GM19467 (cell line): Measurements from ENCODE around the gene CDH2.

Experiments used
- ATAC-seq: cut with Tn5 transposase; IDR thresholded peaks from one replicate; pipeline ENCODE4 v1.9.1; 2021; ENCODE audit warnings: mild to moderate bottlenecking, moderate library complexity; ENCODE audit not compliant: unreplicated experiment

CDH2 gene

DNA sequence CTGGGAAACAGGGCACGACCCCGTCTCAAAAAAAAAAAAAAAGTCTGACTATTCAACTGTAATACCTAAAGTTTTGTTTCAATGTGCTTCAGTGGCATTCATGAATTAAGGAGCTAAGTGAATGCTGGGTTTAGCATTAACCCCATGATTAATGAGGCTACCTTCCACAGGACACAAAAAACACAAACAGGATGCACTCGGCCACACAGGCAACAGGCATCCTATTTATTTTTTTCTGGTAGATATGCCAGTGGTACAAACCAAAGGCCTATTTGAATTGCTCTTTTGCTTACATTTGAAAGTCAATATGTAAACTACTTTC lies 48.3 kb downstream of the CDH2 start:
- no peak for ATAC-seq

- no peak for ATAC-seq
Observed at GRCh38 chr18:28127763-28128658, 48.9 kb downstream of the CDH2 start.

DNA sequence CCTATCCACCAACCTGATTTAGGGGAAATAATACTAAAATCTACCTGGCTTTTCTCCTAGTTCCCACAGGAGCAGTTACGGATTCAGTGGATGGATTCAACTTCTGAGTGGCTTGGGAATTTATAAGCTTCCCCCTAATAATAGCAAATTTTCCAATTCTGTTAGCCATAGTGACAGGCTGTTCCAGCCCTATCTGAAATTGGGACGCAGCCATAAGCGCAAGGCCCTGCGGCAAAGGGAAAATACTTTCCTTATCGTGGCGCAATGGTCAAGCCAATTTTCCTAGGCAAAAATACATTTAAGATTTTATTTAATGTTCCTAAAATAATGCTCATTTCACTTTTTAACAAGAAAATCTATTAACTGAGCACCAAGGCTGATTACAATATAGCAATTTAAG lies 49.7 kb downstream of the CDH2 start:
- ATAC-seq: no peak

GRCh38 chr18:28126768-28127167 lies 50.2 kb downstream of the CDH2 start:
- no peak for ATAC-seq

DNA sequence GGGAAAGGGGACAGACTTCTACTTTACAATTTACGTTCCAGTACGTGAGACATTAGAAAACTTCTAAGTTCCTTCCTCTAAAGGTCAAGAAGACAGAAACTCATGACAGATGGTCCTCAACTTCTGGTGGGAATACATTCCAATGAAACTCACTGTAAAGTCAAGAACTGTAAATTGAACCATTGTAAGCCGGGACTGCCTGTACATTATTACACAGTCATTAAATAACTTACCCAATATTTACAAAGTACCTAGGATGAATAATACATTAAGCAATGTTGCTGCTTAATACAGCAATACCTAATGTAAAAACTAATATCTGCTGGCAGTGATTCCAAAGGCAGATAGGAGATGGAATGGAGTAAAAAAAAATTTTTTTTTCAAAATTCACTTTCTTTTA lies 51.9 kb downstream of the CDH2 start:
- no peak for ATAC-seq

DNA sequence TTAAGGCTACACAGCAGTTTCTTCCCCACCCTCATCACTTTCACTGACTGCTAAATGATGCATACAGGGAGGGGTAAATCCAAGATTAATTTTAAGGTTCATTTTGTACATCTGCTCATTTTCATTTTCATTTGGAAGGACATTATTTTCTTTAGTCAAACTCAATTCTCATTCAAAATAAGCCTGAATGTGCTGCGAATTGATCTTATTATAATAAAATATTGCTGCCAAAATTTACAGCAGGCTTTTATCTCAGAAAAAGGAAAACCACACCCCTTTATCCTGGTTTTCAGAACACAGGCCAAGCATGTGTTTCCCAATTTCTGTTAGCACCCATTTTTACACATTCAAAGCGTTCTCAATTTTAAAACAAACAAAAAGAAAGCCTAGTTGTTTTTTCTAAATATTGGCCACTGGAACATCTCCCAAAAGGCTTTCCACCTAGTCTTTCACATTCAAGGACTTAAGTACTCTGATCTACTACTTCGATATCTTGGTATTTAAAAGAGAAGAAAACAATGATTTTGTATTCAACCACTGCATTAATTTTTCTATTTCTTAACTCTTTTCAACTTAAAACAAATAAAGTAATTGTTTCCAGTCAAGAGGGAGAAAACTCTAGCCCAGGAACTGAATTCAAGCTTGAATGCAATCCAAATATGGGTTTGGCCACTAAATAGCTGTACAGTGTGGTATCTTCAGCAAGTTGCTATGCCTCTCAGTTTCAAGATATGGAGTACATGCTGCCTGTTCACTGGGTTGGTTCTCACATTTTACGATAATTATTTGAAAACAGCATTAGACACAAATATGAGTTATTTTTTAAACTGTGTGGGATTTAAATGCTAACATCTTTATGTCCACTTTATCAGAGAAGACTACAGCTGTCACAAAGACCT lies 52.5 kb downstream of the CDH2 start:
- ATAC-seq: no peak

DNA sequence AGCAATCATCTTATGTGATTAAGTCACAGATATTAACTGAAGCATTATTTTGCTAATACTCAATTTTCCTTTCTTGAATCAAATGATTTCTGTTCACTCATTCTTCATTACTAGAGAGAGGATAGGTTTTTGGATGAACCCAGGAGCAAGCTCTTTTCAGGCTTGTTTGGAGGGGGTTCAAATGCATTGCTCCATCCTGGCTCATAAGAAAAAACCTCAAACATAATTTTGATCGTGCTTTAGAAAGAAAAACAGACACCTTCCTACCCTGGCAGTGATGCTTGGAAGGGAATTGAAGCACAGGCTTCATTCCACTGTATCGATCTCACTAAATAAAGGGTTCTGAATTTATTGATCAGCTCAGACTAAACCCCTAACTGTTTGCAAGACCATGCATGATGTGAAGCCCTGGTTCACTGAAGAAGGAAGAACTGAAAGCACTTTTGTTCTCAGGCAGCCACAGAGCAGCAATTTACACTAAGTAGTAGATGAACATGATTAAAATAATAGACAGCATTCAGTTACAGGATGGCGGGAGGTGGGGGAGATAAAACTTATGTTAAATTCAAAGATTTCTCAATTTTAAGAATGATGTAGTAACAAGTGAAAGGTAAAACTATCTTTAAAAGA lies 53.4 kb downstream of the CDH2 start:
- ATAC-seq: no peak

DNA sequence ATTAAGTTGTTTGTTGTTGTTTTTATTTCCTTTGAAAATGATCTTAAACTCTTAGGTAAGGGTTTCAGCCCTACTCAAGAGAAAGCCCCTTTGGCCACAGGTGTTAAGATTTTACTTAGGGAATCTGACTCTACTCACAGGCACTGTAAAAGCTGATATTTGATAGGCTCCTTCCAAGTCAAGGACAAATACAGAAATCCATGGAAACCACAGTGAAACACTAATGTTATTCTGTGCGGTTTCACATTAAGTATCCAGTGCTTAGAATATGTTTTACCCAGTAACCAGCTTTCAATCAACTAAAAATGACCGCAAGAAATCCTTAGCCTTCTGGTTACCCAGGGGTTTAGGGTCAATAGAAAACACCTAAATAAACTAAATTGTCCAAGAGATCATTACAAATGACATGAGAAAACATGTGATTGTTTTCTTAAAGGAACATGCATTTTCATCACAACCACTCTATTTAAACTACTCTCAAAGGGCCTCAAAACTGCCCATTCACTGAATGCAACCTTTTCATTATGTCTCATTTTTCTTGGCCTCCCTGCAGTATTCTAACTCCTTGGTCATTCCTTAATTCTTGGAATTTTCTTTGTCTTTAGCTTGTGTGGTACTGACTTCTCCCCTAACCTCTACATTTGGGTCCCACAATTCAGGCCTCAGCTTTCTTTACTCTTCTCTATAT lies 56.0 kb downstream of the CDH2 start:
- no peak for ATAC-seq

DNA sequence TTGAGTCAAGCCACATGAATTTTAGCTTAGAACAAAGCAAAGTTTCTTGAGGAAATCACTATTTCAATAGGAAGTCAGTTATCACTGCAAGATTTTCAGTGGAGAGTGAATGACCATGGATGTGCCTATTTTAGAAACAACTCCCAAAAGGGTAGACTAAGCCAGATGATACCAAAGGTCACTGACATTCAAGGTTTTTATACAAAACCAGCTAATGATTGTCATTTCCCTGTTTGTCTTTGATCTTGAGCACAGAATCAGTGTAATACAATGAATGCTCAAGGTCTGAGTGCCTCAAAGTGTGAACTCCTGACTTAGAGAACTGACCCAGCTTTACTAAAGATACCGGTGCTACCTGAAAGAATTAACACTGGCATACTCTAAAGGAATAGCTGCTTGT lies 60.5 kb downstream of the CDH2 start:
- ATAC-seq: no peak

GRCh38 chr18:28115149-28115550 lies 61.8 kb downstream of the CDH2 start:
- ATAC-seq: no peak

DNA sequence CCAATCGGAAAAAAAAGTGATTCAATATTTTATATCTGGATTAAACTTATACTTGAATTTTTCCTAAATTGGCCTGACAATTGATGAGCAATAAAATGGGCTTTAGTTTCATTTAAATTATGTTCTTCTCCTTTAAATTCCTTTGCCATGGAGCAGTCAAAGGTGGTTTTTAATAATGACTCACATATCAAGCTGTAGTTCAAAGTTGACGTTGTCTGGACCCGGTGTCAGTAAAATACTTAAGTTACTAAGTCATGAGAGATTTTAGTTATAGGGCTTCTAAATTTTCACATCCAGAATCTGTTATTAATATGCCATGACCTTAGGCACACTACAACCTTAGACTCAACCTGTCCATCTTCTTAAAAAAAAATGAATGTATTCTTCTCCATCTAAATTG lies 62.5 kb downstream of the CDH2 start:
- ATAC-seq: no peak

DNA sequence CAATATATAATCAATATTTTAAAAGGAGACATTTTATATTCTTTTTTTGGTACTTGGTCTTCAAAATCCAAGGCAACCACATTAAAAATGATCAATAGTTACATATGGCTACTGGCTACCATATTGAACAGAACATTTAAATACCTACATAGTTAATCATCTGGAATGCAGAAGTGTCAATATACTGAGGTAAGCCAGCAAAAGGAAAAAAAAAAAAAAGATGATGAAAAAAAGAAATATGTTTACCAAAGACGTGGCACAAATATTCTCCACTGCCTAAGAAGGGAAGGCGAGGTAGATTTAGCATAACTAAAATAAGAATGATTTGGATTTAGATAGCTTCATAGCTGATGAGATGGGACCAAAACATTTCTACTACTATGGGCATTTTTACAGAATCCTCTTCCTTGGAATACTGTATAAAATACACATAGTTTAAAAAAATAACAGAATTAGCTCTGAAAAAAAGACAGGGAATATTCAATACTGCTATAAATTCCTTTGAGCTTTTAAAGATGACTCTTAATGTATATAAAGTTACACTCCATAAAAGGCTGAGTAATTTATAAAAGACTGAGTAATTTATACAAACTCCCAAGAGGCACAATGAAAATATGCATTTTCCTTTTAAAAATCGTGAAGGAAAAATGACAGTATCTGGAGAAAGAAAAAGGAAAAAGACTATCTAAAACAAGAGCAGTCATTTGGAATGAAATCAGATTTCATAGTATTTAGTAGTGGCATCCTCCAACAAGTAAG lies 63.5 kb downstream of the CDH2 start:
- ATAC-seq: no peak

GRCh38 chr18:28112056-28112470 lies 64.9 kb downstream of the CDH2 start:
- ATAC-seq: no peak

- ATAC-seq: no peak
Observed at GRCh38 chr18:28110924-28111323, 66.0 kb downstream of the CDH2 start.

DNA sequence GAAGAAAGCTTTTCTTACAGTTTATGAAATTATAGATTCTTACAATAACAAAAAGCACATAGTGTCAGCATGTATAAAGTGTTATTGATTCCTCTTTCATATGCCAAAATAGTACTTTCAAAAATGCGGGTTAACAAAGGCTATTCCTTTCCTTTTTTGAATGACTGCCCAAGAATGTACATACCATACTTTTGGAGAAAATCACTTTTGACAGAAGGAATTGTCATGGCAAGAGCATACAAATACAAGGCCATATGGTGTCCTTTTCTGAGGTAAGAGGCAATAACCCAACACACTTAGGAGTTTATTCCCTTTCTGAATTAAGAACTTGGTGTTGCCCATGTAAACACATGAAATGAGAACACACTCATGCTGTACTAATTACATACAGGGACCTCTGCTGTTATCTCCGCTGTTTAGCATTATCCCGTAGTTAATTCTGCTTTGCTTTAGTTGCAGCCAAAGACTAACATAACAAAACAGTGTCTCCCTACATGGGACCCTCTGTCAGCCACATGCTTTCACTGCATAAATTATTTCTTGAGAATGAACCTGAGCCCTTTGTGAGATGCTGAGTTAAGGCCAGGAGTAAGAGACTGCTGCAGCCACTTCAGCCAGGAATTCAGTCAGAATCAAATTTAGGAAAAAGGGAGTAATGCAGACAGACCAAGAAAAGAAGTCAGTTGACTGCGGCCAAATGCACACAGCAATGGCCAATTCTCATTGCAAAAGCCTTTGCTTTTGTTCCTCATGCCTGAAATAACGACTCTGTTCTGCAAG lies 67.0 kb downstream of the CDH2 start:
- ATAC-seq: no peak

DNA sequence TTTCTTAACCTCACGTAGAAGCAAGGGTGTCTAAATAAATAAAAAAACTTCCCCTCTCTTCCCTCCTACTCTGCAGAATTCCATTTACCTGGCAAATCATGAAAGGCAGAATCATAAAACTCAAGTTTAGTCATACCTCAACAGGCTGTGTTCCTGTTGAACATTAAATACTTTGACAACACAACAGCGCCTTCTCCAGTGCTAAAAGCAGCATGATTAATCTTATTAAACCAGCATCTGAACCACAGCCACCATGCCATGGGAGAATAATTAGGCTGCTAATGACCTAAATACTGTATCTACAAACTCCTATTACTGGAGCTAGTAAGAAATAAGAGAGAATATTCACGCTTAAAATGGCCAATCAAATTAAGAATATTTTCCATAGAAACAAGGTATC lies 68.1 kb downstream of the CDH2 start:
- ATAC-seq: no peak

GRCh38 chr18:28108254-28108653 lies 68.7 kb downstream of the CDH2 start:
- ATAC-seq: no peak

DNA sequence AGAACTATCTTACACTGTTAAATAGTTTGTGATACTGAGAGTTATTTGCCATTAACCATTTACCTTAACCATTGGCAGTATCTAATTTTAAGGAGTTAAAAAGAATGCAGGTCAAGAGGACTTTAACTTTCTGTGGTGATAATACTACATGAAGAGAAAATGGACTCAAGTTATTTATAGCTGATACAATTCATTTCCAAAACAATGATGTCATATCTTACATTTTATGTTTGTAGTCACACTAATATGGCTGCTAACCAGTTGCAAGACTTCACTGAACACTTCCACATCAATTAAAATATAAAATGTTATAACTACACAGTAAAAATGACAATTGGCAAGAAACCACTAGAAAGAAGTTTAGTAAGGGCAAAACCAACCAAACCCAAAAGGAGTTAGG lies 77.7 kb downstream of the CDH2 start:
- ATAC-seq: no peak

DNA sequence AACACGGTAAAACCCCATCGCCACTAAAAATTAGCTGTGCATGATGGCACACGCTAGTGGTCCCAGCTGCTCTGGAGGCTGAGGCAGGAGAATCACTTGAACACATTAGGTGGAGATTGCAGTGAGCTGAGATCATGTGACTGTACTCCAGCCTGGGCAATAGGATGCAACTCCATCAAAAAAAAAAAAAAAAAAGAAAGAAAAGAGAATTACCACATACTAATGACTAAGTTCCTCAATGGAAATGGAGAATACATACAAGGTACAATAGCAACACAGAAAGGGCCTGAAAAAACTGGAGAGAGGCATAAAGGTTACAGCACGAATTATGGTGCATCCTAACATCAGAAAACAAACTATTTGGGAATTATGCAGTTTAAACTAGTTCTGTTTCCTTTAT lies 81.3 kb downstream of the CDH2 start:
- ATAC-seq: no peak

- no peak for ATAC-seq
Observed at GRCh38 chr18:28095041-28095440, 81.9 kb downstream of the CDH2 start.
